HL-60 (cell line): ENCODE data around the gene RIOK1.

ENCODE experiments used
- GABPA ChIP-seq: IDR thresholded peaks from 2 replicates; pipeline ENCODE4 v1.6.1; 2012; ENCODE audit warnings: low read depth
- POLR2AphosphoS5 ChIP-seq: IDR thresholded peaks from 2 replicates; pipeline ENCODE4 v1.6.1; 2012; ENCODE audit warnings: low read depth
- SPI1 ChIP-seq: IDR thresholded peaks from 2 replicates; pipeline ENCODE4 v1.6.1; 2012; ENCODE audit warnings: low read depth, mild to moderate bottlenecking, borderline replicate concordance
- TF ChIP-seq, protein P1 (sequence below): IDR thresholded peaks from one replicate; pipeline ENCODE4 v1.5.1; 2011; ENCODE audit warnings: low read length, control low read depth, inconsistent platforms; ENCODE audit not compliant: insufficient read depth
- TF ChIP-seq, protein P2 (sequence below): IDR thresholded peaks from 2 replicates; pipeline ENCODE4 v1.6.1; 2012; ENCODE audit warnings: low read depth; ENCODE audit not compliant: insufficient replicate concordance

DNA sequence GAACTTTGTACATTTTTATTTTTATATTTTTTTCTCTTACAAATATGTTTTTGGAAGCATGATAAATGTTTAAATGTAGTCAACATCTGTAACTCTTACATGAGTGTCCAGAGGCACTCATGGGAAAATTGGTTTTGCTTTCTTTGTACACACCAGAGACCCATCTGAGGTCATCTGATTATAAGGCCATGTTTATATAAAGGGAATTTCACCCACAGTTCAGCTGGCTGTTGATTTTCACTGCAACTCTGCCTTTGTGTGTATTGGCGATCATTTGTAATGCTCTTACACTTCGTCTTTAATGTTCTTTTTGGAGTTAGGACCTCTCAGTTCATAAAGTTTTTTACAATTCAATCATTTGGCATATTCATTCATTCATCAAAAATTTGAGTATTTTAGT, 28.1 kb downstream of the RIOK1 start:
- TF ChIP-seq, protein P1, sequence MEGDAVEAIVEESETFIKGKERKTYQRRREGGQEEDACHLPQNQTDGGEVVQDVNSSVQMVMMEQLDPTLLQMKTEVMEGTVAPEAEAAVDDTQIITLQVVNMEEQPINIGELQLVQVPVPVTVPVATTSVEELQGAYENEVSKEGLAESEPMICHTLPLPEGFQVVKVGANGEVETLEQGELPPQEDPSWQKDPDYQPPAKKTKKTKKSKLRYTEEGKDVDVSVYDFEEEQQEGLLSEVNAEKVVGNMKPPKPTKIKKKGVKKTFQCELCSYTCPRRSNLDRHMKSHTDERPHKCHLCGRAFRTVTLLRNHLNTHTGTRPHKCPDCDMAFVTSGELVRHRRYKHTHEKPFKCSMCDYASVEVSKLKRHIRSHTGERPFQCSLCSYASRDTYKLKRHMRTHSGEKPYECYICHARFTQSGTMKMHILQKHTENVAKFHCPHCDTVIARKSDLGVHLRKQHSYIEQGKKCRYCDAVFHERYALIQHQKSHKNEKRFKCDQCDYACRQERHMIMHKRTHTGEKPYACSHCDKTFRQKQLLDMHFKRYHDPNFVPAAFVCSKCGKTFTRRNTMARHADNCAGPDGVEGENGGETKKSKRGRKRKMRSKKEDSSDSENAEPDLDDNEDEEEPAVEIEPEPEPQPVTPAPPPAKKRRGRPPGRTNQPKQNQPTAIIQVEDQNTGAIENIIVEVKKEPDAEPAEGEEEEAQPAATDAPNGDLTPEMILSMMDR: no peak
- TF ChIP-seq POLR2AphosphoS5: no peak
- TF ChIP-seq, protein P2, sequence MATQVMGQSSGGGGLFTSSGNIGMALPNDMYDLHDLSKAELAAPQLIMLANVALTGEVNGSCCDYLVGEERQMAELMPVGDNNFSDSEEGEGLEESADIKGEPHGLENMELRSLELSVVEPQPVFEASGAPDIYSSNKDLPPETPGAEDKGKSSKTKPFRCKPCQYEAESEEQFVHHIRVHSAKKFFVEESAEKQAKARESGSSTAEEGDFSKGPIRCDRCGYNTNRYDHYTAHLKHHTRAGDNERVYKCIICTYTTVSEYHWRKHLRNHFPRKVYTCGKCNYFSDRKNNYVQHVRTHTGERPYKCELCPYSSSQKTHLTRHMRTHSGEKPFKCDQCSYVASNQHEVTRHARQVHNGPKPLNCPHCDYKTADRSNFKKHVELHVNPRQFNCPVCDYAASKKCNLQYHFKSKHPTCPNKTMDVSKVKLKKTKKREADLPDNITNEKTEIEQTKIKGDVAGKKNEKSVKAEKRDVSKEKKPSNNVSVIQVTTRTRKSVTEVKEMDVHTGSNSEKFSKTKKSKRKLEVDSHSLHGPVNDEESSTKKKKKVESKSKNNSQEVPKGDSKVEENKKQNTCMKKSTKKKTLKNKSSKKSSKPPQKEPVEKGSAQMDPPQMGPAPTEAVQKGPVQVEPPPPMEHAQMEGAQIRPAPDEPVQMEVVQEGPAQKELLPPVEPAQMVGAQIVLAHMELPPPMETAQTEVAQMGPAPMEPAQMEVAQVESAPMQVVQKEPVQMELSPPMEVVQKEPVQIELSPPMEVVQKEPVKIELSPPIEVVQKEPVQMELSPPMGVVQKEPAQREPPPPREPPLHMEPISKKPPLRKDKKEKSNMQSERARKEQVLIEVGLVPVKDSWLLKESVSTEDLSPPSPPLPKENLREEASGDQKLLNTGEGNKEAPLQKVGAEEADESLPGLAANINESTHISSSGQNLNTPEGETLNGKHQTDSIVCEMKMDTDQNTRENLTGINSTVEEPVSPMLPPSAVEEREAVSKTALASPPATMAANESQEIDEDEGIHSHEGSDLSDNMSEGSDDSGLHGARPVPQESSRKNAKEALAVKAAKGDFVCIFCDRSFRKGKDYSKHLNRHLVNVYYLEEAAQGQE: no peak
- no peak for TF ChIP-seq GABPA
- TF ChIP-seq SPI1: no peak
